Endothelial cell of umbilical vein (primary cell): ENCODE results near the gene RNF130. TPM values are rescaled to one million over a fixed set of nuclear protein-coding genes. Genes with fewer than 3 reads are reported as not detected.
A peak's percentile ranks its signal among the peaks of the same experiment; 100 is the strongest.
"Not testable (repeated sequence)": the region's sequence is repeated elsewhere in the genome, so short reads cannot be mapped to it uniquely, and the experiment has no call there.

Experiments used
- BruUV-seq: library from RNA; stranded (reverse); fragments of 400-500 nt; replicated peaks from 2 replicates; lab custom pipeline; 2021; lab: Mats Ljungman, UMichigan
- CTCF ChIA-PET: fragments of 300-600, 350-600 bp; sonication (Branson Sonifier 250); formaldehyde crosslinking; loops from one replicate; lab custom pipeline; 2021; ENCODE audit warnings: antibody characterized with exemption, inconsistent platforms; lab: Charles Lee
- POLR2A ChIA-PET: fragments of 300-600, 350-600 bp; sonication (Branson Sonifier 250); formaldehyde crosslinking; loops from one replicate; lab custom pipeline; 2021; ENCODE audit warnings: antibody characterized with exemption, inconsistent platforms; lab: Charles Lee
- DNase-seq: peaks from one replicate; pipeline ENCODE4 v3.0.0-alpha.2; 2011; ENCODE audit warnings: low read depth, low spot score
- FAIRE-seq: peaks from 2 replicates; lab custom pipeline; 2011; peaks lifted over from hg19 to GRCh38; lab: Jason Lieb, UNC
- H2AFZ ChIP-seq: 2 replicates; pipeline ENCODE4 v1.6.0; 2012; ENCODE audit warnings: low read depth, low read length, control low read depth, inconsistent platforms
- H3K27ac ChIP-seq: 2 replicates; pipeline ENCODE4 v1.5.1; 2011; ENCODE audit warnings: low read depth, mild to moderate bottlenecking, control low read depth, low read length, moderate library complexity; ENCODE audit not compliant: insufficient read depth
- H3K27me3 ChIP-seq, 2 experiments: 2 replicates each; pipeline versions ENCODE4 v1.6.0 to v1.6.1; 2011; ENCODE audit warnings: low read length in 2 of 2, mixed read lengths in 1 of 2; ENCODE audit not compliant: control insufficient read depth in 2 of 2, insufficient read depth in 2 of 2
- H3K36me3 ChIP-seq, 2 experiments: 2 replicates in 1 of 2; 3 replicates in 1 of 2; pipeline ENCODE4 v1.5.1; 2011; ENCODE audit warnings: low read length in 2 of 2, mild to moderate bottlenecking in 1 of 2, moderate library complexity in 1 of 2; ENCODE audit not compliant: control insufficient read depth in 2 of 2, insufficient read depth in 2 of 2; ENCODE audit errors: extremely low read depth in 1 of 2
- H3K4me1 ChIP-seq: 3 replicates; pipeline ENCODE4 v1.5.1; 2011; ENCODE audit warnings: mild to moderate bottlenecking, low read length; ENCODE audit not compliant: control insufficient read depth, insufficient read depth; ENCODE audit errors: extremely low read depth
- H3K4me2 ChIP-seq: 2 replicates; pipeline ENCODE4 v1.6.1; 2011; ENCODE audit warnings: low read length, control low read depth, mixed read lengths; ENCODE audit not compliant: insufficient read depth
- H3K4me3 ChIP-seq, 3 experiments: fragments of 200-600 bp in 1 of 3; sonication (generic), shearing (Covaris generic) in 1 of 3; replicated peaks in 1 of 3; 2 replicates each; pipeline ENCODE4 v1.5.1; 2011 to 2016; ENCODE audit warnings: control low read depth in 3 of 3, low read length in 3 of 3, mild to moderate bottlenecking in 2 of 3, inconsistent platforms in 1 of 3, low read depth in 1 of 3, moderate library complexity in 1 of 3; ENCODE audit not compliant: insufficient read depth in 1 of 3
- H3K79me2 ChIP-seq: 2 replicates; pipeline ENCODE4 v1.6.0; 2012; ENCODE audit warnings: low read length, inconsistent platforms; ENCODE audit not compliant: control insufficient read depth, insufficient read depth
- H3K9ac ChIP-seq: replicated peaks from 2 replicates; pipeline ENCODE3; 2011; ENCODE audit warnings: low read length, control low read depth; ENCODE audit not compliant: insufficient read depth; ENCODE audit errors: extremely low read depth
- H3K9me1 ChIP-seq: replicated peaks from 3 replicates; pipeline ENCODE4 v1.6.0; 2011; ENCODE audit warnings: mild to moderate bottlenecking, low read length; ENCODE audit not compliant: control insufficient read depth, insufficient read depth; ENCODE audit errors: extremely low read depth
- H3K9me3 ChIP-seq: replicated peaks from 2 replicates; pipeline ENCODE4 v1.5.1; 2012; ENCODE audit warnings: low read length, inconsistent platforms; ENCODE audit not compliant: control insufficient read depth, insufficient read depth
- H4K20me1 ChIP-seq: replicated peaks from 2 replicates; pipeline ENCODE3; 2011; ENCODE audit warnings: mild to moderate bottlenecking, low read length; ENCODE audit not compliant: control insufficient read depth, insufficient read depth; ENCODE audit errors: extremely low read depth
- FOS ChIP-seq: IDR thresholded peaks from 2 replicates; pipeline ENCODE4 v1.6.1; 2011; ENCODE audit warnings: mild to moderate bottlenecking, low read length, moderate library complexity, borderline replicate concordance; ENCODE audit not compliant: insufficient read depth
- GATA2 ChIP-seq: IDR thresholded peaks from 2 replicates; pipeline ENCODE4 v1.7.0; 2011; ENCODE audit warnings: low read depth, mild to moderate bottlenecking, moderate library complexity, mixed read lengths, low read length; ENCODE audit not compliant: insufficient read length, insufficient read depth
- JUN ChIP-seq: IDR thresholded peaks from 2 replicates; pipeline ENCODE4 v1.6.1; 2011; ENCODE audit warnings: borderline replicate concordance, low read depth; ENCODE audit not compliant: insufficient read length, insufficient read depth
- MYC ChIP-seq: IDR thresholded peaks from one replicate; pipeline ENCODE4 v1.6.1; 2011; ENCODE audit warnings: mild to moderate bottlenecking, low read depth, low read length
- POLR2AphosphoS5 ChIP-seq: IDR thresholded peaks from 2 replicates; pipeline ENCODE4 v1.6.1; 2012; ENCODE audit warnings: low read depth, mild to moderate bottlenecking, control low read depth, low read length, moderate library complexity; ENCODE audit not compliant: insufficient read depth
- dilution Hi-C: fragments of 300-500 bp; cut with MboI; formaldehyde crosslinking; loops from one replicate; pipeline ENCODE4 v1.15.0; 2019; ENCODE audit warnings: low sequenced_read_pairs; ENCODE audit not compliant: extremely low pct_ligation_motif_present
- intact Hi-C: fragments of 100-400 bp; cut with micrococcal nuclease; formaldehyde crosslinking; loops from one replicate; pipeline ENCODE4 v1.10.0; 2022
- polyA plus RNA-seq, 4 experiments: library from polyadenylated mRNA; depleted of rRNA in 3 of 4; stranded (reverse) in 3 of 4; unstranded in 1 of 4; fragments of >200 nt; gene quantifications; 2 replicates each; pipeline versions ENCODE4 v1.2.1 to v1.2.3, GENCODE V29; 2011 to 2012; ENCODE audit warnings: missing spikeins in 1 of 4
- total RNA-seq: library from RNA; stranded (reverse); gene quantifications from 2 replicates; pipeline ENCODE4 v1.2.3, GENCODE V29; 2021
- TF ChIP-seq, protein P1 (sequence below): IDR thresholded peaks from 2 replicates; pipeline ENCODE4 v1.6.1; 2011; ENCODE audit not compliant: insufficient read depth, insufficient read length
- TF ChIP-seq, protein P2 (sequence below), 2 donors: IDR thresholded peaks; 1 replicate in 1 of 2; 2 replicates in 1 of 2; pipeline ENCODE4 v1.5.1; 2011; ENCODE audit warnings: low read length in 2 of 2, mild to moderate bottlenecking in 2 of 2, moderate library complexity in 2 of 2, control low read depth in 1 of 2, inconsistent platforms in 1 of 2, low read depth in 1 of 2; ENCODE audit not compliant: insufficient read depth in 1 of 2; ENCODE audit errors: extremely low read depth in 1 of 2

Gene RNF130
- total and polyA plus RNA-seq, 2 donors (not counting 3 experiments of a cell fraction or from before 2014, with no cell fraction given), result 43.0 to 43.1 TPM

DNA sequence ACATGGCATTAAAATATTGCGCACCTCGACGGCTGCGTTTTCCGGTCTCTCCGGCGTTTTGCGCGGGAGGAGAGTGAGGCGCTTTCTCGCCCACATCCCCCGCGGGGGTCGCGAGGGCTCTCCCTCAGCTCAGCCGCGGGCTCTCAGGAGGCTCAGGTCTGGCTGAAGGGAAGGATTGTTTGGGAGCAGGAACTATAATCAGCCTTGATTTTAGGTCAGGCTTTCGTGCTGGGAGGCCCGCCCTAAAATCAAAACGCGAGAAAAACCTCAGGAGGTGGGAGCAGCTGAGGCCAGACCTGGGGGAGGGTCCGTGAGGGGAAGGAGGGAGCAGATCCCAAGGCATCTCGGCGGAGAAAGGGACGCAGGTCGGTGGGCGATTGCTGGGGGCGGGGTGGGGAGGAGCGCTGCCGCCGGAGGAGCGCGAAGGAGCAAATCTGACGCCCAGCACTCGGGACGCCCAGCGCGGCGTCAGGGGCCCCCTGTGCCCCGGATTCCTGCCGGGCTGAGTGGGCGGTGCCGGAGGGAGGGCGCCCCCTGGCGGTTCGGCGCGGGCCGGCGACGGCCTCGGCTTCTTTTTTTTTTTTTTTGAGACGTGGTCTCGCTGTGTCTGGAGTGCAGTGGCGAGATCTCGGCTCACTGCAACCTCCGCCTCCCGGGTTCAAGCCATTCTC is 18.7 kb upstream of the RNF130 start:
- no TSS peak for BruUV-seq
- peak overlapping the region; percentile 88 for H3K4me2 ChIP-seq
- no peaks in the 10 kb centered on the region for H3K9me1 ChIP-seq
- H3K9ac ChIP-seq, result peak overlapping the region; percentile 94
- H3K36me3 ChIP-seq, result no peaks in the 10 kb centered on the region
- H4K20me1 ChIP-seq, result no peaks in the 10 kb centered on the region
- peak overlapping the region; percentile 41 to 76 (median 72) for H3K4me3 ChIP-seq
- dilution Hi-C loops, result no loop called here
- H3K27me3 ChIP-seq, result peaks cover 1 to 4% of the 10 kb centered on the region in 2 experiments
- FAIRE-seq (peak; percentile 91), DNase-seq (peak; percentile 77)
- peak overlapping the region; percentile 49 for H3K27ac ChIP-seq
- no peaks in the 10 kb centered on the region for H3K9me3 ChIP-seq
- intact Hi-C loops, result loop anchor here (1.0 to 10.0 kb wide), 8 partner anchors 19 to 535 kb away; partner anchors contain the start of genes MRNIP, RNF130 and RUFY1
- TF ChIP-seq MYC (no peak), JUN (no peak), POLR2AphosphoS5 (peak; percentile 55), FOS (no peak), GATA2 (no peak)
- TF ChIP-seq, protein P1, sequence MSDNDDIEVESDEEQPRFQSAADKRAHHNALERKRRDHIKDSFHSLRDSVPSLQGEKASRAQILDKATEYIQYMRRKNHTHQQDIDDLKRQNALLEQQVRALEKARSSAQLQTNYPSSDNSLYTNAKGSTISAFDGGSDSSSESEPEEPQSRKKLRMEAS, result no peak
- TF ChIP-seq, protein P2, sequence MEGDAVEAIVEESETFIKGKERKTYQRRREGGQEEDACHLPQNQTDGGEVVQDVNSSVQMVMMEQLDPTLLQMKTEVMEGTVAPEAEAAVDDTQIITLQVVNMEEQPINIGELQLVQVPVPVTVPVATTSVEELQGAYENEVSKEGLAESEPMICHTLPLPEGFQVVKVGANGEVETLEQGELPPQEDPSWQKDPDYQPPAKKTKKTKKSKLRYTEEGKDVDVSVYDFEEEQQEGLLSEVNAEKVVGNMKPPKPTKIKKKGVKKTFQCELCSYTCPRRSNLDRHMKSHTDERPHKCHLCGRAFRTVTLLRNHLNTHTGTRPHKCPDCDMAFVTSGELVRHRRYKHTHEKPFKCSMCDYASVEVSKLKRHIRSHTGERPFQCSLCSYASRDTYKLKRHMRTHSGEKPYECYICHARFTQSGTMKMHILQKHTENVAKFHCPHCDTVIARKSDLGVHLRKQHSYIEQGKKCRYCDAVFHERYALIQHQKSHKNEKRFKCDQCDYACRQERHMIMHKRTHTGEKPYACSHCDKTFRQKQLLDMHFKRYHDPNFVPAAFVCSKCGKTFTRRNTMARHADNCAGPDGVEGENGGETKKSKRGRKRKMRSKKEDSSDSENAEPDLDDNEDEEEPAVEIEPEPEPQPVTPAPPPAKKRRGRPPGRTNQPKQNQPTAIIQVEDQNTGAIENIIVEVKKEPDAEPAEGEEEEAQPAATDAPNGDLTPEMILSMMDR (IDR thresholded peaks at IDR 0.05; ENCODE audit: extremely low read depth in 1 of 2, insufficient read depth in 1 of 2, low read depth in 1 of 2, low read length in 2 of 2), result peak; percentile 79 to 85
- peak overlapping the region; percentile 99 for H2AFZ ChIP-seq
- CTCF ChIA-PET, result interaction anchor here (0.6 to 3.3 kb wide), 15 partner anchors 11 to 713 kb away, joined by 3 to 11 read pairs (median 4); partner anchors contain the start of genes RASGEF1C and RNF130
- POLR2A ChIA-PET, result no interaction called here
- no peaks in the 10 kb centered on the region for H3K79me2 ChIP-seq
- H3K4me1 ChIP-seq, result peaks cover 4% of the 10 kb centered on the region

DNA sequence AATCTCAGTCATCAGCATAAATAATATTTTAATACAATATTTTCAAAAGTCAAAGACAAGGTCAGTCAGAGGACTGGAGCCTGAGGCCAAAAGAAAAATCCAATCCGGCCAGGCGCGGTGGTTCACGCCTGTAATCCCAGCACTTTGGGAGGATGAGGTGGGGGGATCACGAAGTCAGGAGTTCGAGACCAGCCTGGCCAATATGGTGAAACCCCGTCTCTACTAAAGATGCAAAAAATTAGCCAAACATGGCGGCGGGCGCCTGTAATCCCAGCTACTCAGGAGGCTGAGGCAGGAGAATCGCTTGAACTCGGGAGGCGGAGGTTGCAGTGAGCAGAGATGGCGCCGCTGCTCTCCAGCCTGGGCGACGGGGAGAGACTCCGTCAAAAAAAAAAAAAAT is 18.1 kb upstream of the RNF130 start:
- DNase-seq, dilution Hi-C loops, H4K20me1 ChIP-seq, H3K79me2 ChIP-seq, H3K9me3 ChIP-seq, H3K4me1 ChIP-seq, FAIRE-seq, H2AFZ ChIP-seq, H3K9me1 ChIP-seq, H3K27ac ChIP-seq, H3K27me3 ChIP-seq, BruUV-seq, H3K36me3 ChIP-seq: not testable (repeated sequence)
- Histone ChIP-seq H3K4me2 (peak overlapping the region; percentile 88), H3K9ac (peak overlapping the region; percentile 94), H3K4me3 (peak overlapping the region in 2 of 3 experiments; percentile 41 to 72)
- ChIA-PET POLR2A (interaction anchor here (0.7 kb wide), 1 partner anchor 517 kb away, joined by 3 read pairs; no protein-coding TSS in a partner anchor), CTCF (interaction anchor here (0.6 to 3.3 kb wide), 13 partner anchors 10 to 713 kb away, joined by 3 to 11 read pairs (median 4); partner anchors contain the start of gene RASGEF1C)
- intact Hi-C loops, result loop anchor here (1.0 to 10.0 kb wide), 8 partner anchors 18 to 535 kb away; partner anchors contain the start of genes MRNIP, RNF130 and RUFY1
